Activated naive CD8-positive, alpha-beta T cell treated with anti-CD3 and anti-CD28 coated beads, Interleukin-2, amount 50 U/mL, for 24 hours (primary cell): ENCODE data around the gene PXDC1.
"Not testable (repeated sequence)": the region's sequence is repeated elsewhere in the genome, so short reads cannot be mapped to it uniquely, and the experiment has no call there.

Experiments
- ATAC-seq: fragments of 150-1000 bp; cut with Tn5 transposase; one replicate; pipeline ENCODE4 v1.10.0; 2021
- DNase-seq: peaks from one replicate; pipeline ENCODE4 v3.0.0; 2021
- H3K27ac Mint-ChIP-seq: one replicate; pipeline ENCODE4 v1.8.0; 2021; ENCODE audit warnings: mild to moderate bottlenecking, mixed read lengths
- H3K27me3 Mint-ChIP-seq: one replicate; pipeline ENCODE4 v1.8.0; 2021; ENCODE audit warnings: mixed read lengths
- H3K36me3 Mint-ChIP-seq: one replicate; pipeline ENCODE4 v1.8.0; 2021; ENCODE audit warnings: low read depth, mixed read lengths
- H3K4me1 Mint-ChIP-seq: one replicate; pipeline ENCODE4 v1.8.0; 2021; ENCODE audit warnings: mixed read lengths
- H3K4me3 Mint-ChIP-seq: one replicate; pipeline ENCODE4 v1.8.0; 2021; ENCODE audit warnings: mild to moderate bottlenecking, moderate library complexity, mixed read lengths
- H3K9me3 Mint-ChIP-seq: one replicate; pipeline ENCODE4 v1.8.0; 2021; ENCODE audit warnings: mixed read lengths

The PXDC1 gene

GRCh38 chr6:3687847-3688246, 63.7 kb downstream of the PXDC1 start:
- H3K9me3 Mint-ChIP-seq = no peaks in the 10 kb centered on the region
- H3K27me3 Mint-ChIP-seq = no peaks in the 10 kb centered on the region
- H3K4me3 Mint-ChIP-seq = no peak overlapping the region
- no peaks in the 10 kb centered on the region for H3K4me1 Mint-ChIP-seq
- H3K36me3 Mint-ChIP-seq = no peaks in the 10 kb centered on the region
- ATAC-seq (no peak), DNase-seq (no peak)
- H3K27ac Mint-ChIP-seq = no peak overlapping the region

GRCh38 chr6:3683331-3683730, 68.2 kb downstream of the PXDC1 start:
- Mint-ChIP-seq H3K27ac (no peak overlapping the region), H3K27me3 (peaks cover 3% of the 10 kb centered on the region), H3K36me3 (no peaks in the 10 kb centered on the region), H3K9me3 (peaks cover 7% of the 10 kb centered on the region), H3K4me3 (no peak overlapping the region), H3K4me1 (no peaks in the 10 kb centered on the region)
- no peak for ATAC-seq
- DNase-seq = no peak

DNA sequence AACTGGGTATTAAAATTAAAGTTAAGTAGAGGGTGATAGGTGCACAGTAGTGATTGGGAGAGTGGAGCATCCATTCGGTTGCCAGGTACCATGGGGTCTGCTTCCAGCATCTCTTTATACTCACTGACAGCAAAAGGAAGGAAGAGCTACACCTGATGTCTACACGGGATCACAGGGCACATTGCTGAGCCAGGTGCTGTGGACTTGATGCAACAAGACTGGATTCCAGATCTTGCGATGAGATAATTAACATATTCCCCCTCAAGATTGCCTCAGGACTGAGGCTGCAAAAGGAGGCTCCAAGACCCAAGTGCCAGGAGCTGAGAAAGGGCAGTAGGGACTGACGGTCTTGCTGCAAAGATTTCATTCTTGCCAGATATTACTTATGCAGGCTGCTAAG, 72.6 kb downstream of the PXDC1 start:
- ATAC-seq = no peak
- H3K27me3 Mint-ChIP-seq = peaks cover 9% of the 10 kb centered on the region
- H3K4me1 Mint-ChIP-seq = no peaks in the 10 kb centered on the region
- H3K27ac Mint-ChIP-seq = no peak overlapping the region
- no peak overlapping the region for H3K4me3 Mint-ChIP-seq
- peaks cover 7% of the 10 kb centered on the region for H3K9me3 Mint-ChIP-seq
- DNase-seq = no peak
- H3K36me3 Mint-ChIP-seq = no peaks in the 10 kb centered on the region

- H3K27me3 Mint-ChIP-seq, H3K9me3 Mint-ChIP-seq, H3K4me3 Mint-ChIP-seq, DNase-seq, ATAC-seq, H3K4me1 Mint-ChIP-seq, H3K27ac Mint-ChIP-seq, H3K36me3 Mint-ChIP-seq: not testable (repeated sequence)
Measured at GRCh38 chr6:3677751-3678150, 73.8 kb downstream of the PXDC1 start.

DNA sequence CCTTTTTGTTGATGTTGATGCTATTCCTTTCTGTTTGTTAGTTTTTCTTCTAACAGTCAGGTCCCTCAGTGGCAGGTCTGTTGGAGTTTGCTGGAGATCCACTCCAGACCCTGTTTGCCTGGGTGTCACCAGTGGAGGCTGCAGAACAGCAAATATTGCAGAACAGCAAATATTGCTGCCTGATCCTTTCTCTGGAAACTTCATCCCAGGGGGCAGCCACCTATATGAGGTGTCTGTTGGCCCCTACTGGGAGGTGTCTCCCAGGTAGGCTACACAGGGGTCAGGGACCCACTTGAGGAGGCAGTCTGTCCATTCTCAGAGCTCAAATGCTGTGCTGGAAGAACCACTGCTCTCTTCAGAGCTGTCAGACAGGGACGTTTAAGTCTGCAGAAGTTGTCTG, 74.2 kb downstream of the PXDC1 start:
- DNase-seq, H3K36me3 Mint-ChIP-seq, ATAC-seq, H3K9me3 Mint-ChIP-seq, H3K4me1 Mint-ChIP-seq, H3K27me3 Mint-ChIP-seq, H3K27ac Mint-ChIP-seq, H3K4me3 Mint-ChIP-seq: not testable (repeated sequence)
